Measurements from ENCODE around the gene PCP2.

Gene PCP2

GRCh38 chr19:7600721-7601120 is 32.8 kb downstream of the PCP2 start:
- H3K27me3 Mint-ChIP-seq (ENCODE audit: low read depth) = peaks cover 27% of the 10 kb centered on the region
- TF ChIP-seq CTCF (IDR thresholded peaks at IDR 0.05; ENCODE audit: unreplicated experiment in 3 of 3) = no peak
- H3K27ac Mint-ChIP-seq = no peak overlapping the region
- no peaks in the 10 kb centered on the region for H3K4me1 Mint-ChIP-seq
- peaks cover 4% of the 10 kb centered on the region for H3K36me3 Mint-ChIP-seq (ENCODE audit: low read depth)
- no peaks in the 10 kb centered on the region for H3K9me3 Mint-ChIP-seq
- no peak overlapping the region for H3K4me3 Mint-ChIP-seq

GRCh38 chr19:7598180-7598579 is 35.3 kb downstream of the PCP2 start:
- peaks cover 50% of the 10 kb centered on the region for H3K27me3 Mint-ChIP-seq (ENCODE audit: low read depth)
- no peaks in the 10 kb centered on the region for H3K4me1 Mint-ChIP-seq
- no peak overlapping the region for H3K27ac Mint-ChIP-seq
- peak overlapping the region; percentile 79 to 80 (median 80) for H3K4me3 Mint-ChIP-seq
- no peaks in the 10 kb centered on the region for H3K9me3 Mint-ChIP-seq
- no peak for TF ChIP-seq CTCF (IDR thresholded peaks at IDR 0.05; ENCODE audit: unreplicated experiment in 3 of 3)
- no peaks in the 10 kb centered on the region for H3K36me3 Mint-ChIP-seq (ENCODE audit: low read depth)

GRCh38 chr19:7597689-7598088 is 35.8 kb downstream of the PCP2 start:
- H3K4me3 Mint-ChIP-seq = peak overlapping the region; percentile 79 to 80 (median 80)
- H3K4me1 Mint-ChIP-seq = no peaks in the 10 kb centered on the region
- peaks cover 54% of the 10 kb centered on the region for H3K27me3 Mint-ChIP-seq (ENCODE audit: low read depth)
- no peak for TF ChIP-seq CTCF (IDR thresholded peaks at IDR 0.05; ENCODE audit: unreplicated experiment in 3 of 3)
- H3K9me3 Mint-ChIP-seq = no peaks in the 10 kb centered on the region
- H3K36me3 Mint-ChIP-seq (ENCODE audit: low read depth) = no peaks in the 10 kb centered on the region
- no peak overlapping the region for H3K27ac Mint-ChIP-seq

GRCh38 chr19:7596211-7596937 is 37.1 kb downstream of the PCP2 start:
- no peaks in the 10 kb centered on the region for H3K9me3 Mint-ChIP-seq
- H3K36me3 Mint-ChIP-seq (ENCODE audit: low read depth) = no peaks in the 10 kb centered on the region
- H3K27ac Mint-ChIP-seq = no peak overlapping the region
- peaks cover 61% of the 10 kb centered on the region for H3K27me3 Mint-ChIP-seq (ENCODE audit: low read depth)
- peak overlapping the region; percentile 68 to 80 (median 79) for H3K4me3 Mint-ChIP-seq
- TF ChIP-seq CTCF (IDR thresholded peaks at IDR 0.05; ENCODE audit: unreplicated experiment in 3 of 3) = no peak
- no peaks in the 10 kb centered on the region for H3K4me1 Mint-ChIP-seq

GRCh38 chr19:7595466-7596133 is 37.9 kb downstream of the PCP2 start, which contains the start of gene CAMSAP3:
CAMSAP3 (plus strand) TSS chr19:7595863; CDS start chr19:7596003, 140 bp downstream.
- peak within 1 kb of the TSS in 2 of 3 experiments; percentile 10 to 35 for H3K27ac Mint-ChIP-seq
- H3K4me3 Mint-ChIP-seq = peak within 1 kb of the TSS; percentile 72 to 80 (median 79)
- H3K36me3 Mint-ChIP-seq (ENCODE audit: low read depth) = no peaks in the 10 kb centered on the region
- no peaks in the 10 kb centered on the region for H3K4me1 Mint-ChIP-seq
- H3K9me3 Mint-ChIP-seq = no peaks in the 10 kb centered on the region
- peaks cover 63% of the 10 kb centered on the region for H3K27me3 Mint-ChIP-seq (ENCODE audit: low read depth)
- no peak for TF ChIP-seq CTCF (IDR thresholded peaks at IDR 0.05; ENCODE audit: unreplicated experiment in 3 of 3)

All from nephron (organoid).